SK-N-SH (cell line): ENCODE results near the gene SORL1. TPM values are rescaled to one million over a fixed set of nuclear protein-coding genes. Genes with fewer than 3 reads are reported as not detected.

Source experiments
- CTCF ChIA-PET: fragments of 300-600, 350-600 bp; formaldehyde crosslinking; extraction: SDS; loops from one replicate; lab custom pipeline; 2021; lab: Yijun Ruan, JAX
- POLR2A ChIA-PET: fragments of 350-600 bp; sonication (Branson Sonifier 250); formaldehyde crosslinking; extraction: SDS; loops from one replicate; lab custom pipeline; 2020; ENCODE audit warnings: antibody characterized with exemption, inconsistent platforms; lab: Yijun Ruan, JAX
- DNase-seq: peaks from one replicate; pipeline ENCODE4 v3.0.0; 2012
- H2AFZ ChIP-seq: fragments of 200-600 bp; sonication (generic); 2 replicates; pipeline ENCODE4 v1.8.1; 2016; ENCODE audit warnings: antibody characterized with exemption, mild to moderate bottlenecking, low read depth
- H3F3A ChIP-seq: fragments of 200-600 bp; sonication (generic); replicated peaks from 2 replicates; pipeline ENCODE3; 2016; ENCODE audit warnings: antibody characterized with exemption, mild to moderate bottlenecking; ENCODE audit not compliant: insufficient read depth
- H3K27ac ChIP-seq, 2 experiments: fragments of 200-500 bp in 1 of 2; fragments of 200-600 bp in 1 of 2; sonication (Bioruptor generic) in 1 of 2; sonication (generic), shearing (Covaris generic) in 1 of 2; 2 replicates each; pipeline versions ENCODE4 v1.5.1 to v1.6.1; 2014 to 2016; ENCODE audit warnings: low read depth in 2 of 2, inconsistent platforms in 1 of 2, low read length in 1 of 2, mild to moderate bottlenecking in 1 of 2, mixed read lengths in 1 of 2
- H3K27me3 ChIP-seq: fragments of 200-600 bp; sonication (generic), shearing (Covaris generic); 2 replicates; pipeline ENCODE4 v1.6.1; 2016; ENCODE audit warnings: mixed run types; ENCODE audit not compliant: insufficient read depth
- H3K36me3 ChIP-seq, 2 experiments: fragments of 200-500 bp in 1 of 2; fragments of 200-600 bp in 1 of 2; sonication (Bioruptor generic) in 1 of 2; sonication (generic) in 1 of 2; replicated peaks in 1 of 2; 2 replicates each; pipeline versions ENCODE3 to v1.5.1; 2014 to 2016; ENCODE audit warnings: low read length in 1 of 2, mild to moderate bottlenecking in 1 of 2; ENCODE audit not compliant: insufficient read depth in 2 of 2, control insufficient read depth in 1 of 2
- H3K4me1 ChIP-seq, 2 experiments: fragments of 200-500 bp in 1 of 2; fragments of 200-600 bp in 1 of 2; sonication (Bioruptor generic) in 1 of 2; sonication (generic), shearing (Covaris generic) in 1 of 2; 2 replicates each; pipeline versions ENCODE4 v1.5.1 to v1.6.1; 2014 to 2016; ENCODE audit warnings: low read depth in 1 of 2, low read length in 1 of 2, mixed run types in 1 of 2; ENCODE audit not compliant: insufficient read depth in 2 of 2, control insufficient read depth in 1 of 2
- H3K4me2 ChIP-seq: fragments of 200-600 bp; sonication (generic), shearing (Covaris generic); 2 replicates; pipeline ENCODE4 v1.6.1; 2017; ENCODE audit warnings: mixed run types
- H3K4me3 ChIP-seq, 2 experiments: fragments of 200-500 bp in 1 of 2; fragments of 200-600 bp in 1 of 2; sonication (Bioruptor generic) in 1 of 2; sonication (generic), shearing (Covaris generic) in 1 of 2; 2 replicates each; pipeline versions ENCODE4 v1.5.1 to v1.8.1; 2014 to 2016; ENCODE audit warnings: low read depth in 2 of 2, inconsistent platforms in 1 of 2, low read length in 1 of 2, mild to moderate bottlenecking in 1 of 2, mixed read lengths in 1 of 2, moderate library complexity in 1 of 2
- H3K79me2 ChIP-seq: fragments of 200-600 bp; sonication (generic); 2 replicates; pipeline ENCODE4 v1.8.1; 2017; ENCODE audit warnings: mild to moderate bottlenecking; ENCODE audit not compliant: insufficient read depth
- H3K9ac ChIP-seq: fragments of 200-600 bp; sonication (generic); 2 replicates; pipeline ENCODE4 v1.6.1; 2017; ENCODE audit warnings: mixed run types
- H3K9me2 ChIP-seq: fragments of 200-600 bp; sonication (generic); 2 replicates; pipeline ENCODE4 v1.6.1; 2017; ENCODE audit warnings: mixed run types
- H3K9me3 ChIP-seq: fragments of 200-600 bp; sonication (generic); 2 replicates; pipeline ENCODE4 v1.6.1; 2017; ENCODE audit warnings: mixed run types, mild to moderate bottlenecking, moderate library complexity
- H4K20me1 ChIP-seq: fragments of 200-600 bp; sonication (generic); 2 replicates; pipeline ENCODE4 v1.6.1; 2017; ENCODE audit warnings: mild to moderate bottlenecking, mixed run types; ENCODE audit not compliant: insufficient read depth
- ELF1 ChIP-seq: IDR thresholded peaks from 2 replicates; pipeline ENCODE4 v1.4.0; 2012
- EZH2phosphoT487 ChIP-seq: fragments of 200-600 bp; sonication (generic); IDR thresholded peaks from 2 replicates; pipeline ENCODE4 v1.6.1; 2017; ENCODE audit warnings: low read depth, mixed run types, mild to moderate bottlenecking, antibody characterized with exemption, moderate library complexity, borderline replicate concordance
- FOSL2 ChIP-seq: IDR thresholded peaks from 2 replicates; pipeline ENCODE4 v1.4.0; 2012; ENCODE audit warnings: low read depth, mild to moderate bottlenecking, moderate library complexity, borderline replicate concordance
- FOXJ3 ChIP-seq: sonication (generic); formaldehyde crosslinking; IDR thresholded peaks from 2 replicates; pipeline ENCODE4 v1.5.1; 2020; ENCODE audit warnings: mild to moderate bottlenecking, missing genetic modification reagents
- GABPA ChIP-seq: IDR thresholded peaks from 2 replicates; pipeline ENCODE4 v1.4.0; 2012; ENCODE audit warnings: low read depth, mild to moderate bottlenecking
- JUND ChIP-seq: IDR thresholded peaks from 2 replicates; pipeline ENCODE4 v1.4.0; 2012
- MEF2A ChIP-seq: IDR thresholded peaks from 2 replicates; pipeline ENCODE4 v1.4.0; 2012; ENCODE audit warnings: low read depth, borderline replicate concordance
- RAD21 ChIP-seq: IDR thresholded peaks from 2 replicates; pipeline ENCODE4 v1.6.1; 2012; ENCODE audit warnings: mild to moderate bottlenecking, low read length
- RFX5 ChIP-seq: IDR thresholded peaks from 2 replicates; pipeline ENCODE4 v1.6.1; 2012; ENCODE audit warnings: mild to moderate bottlenecking, improper control_type of control experiment, low read length
- SIN3A ChIP-seq: IDR thresholded peaks from 2 replicates; pipeline ENCODE4 v1.6.1; 2012; ENCODE audit warnings: low read depth, mild to moderate bottlenecking, low read length, moderate library complexity, borderline replicate concordance
- TCF12 ChIP-seq: IDR thresholded peaks from 2 replicates; pipeline ENCODE4 v1.4.0; 2012
- WGBS: methylation state at CpG from one replicate; pipeline ENCODE4 v1.1.6; 2017; ENCODE audit warnings: low lambda C conversion rate; 5-methylcytosine and 5-hydroxymethylcytosine counted together
- polyA plus RNA-seq, 3 experiments: library from polyadenylated mRNA; depleted of rRNA; stranded (reverse); fragments of >200 nt; gene quantifications; 2 replicates each; pipeline ENCODE4 v1.2.3, GENCODE V29; 2012
- TF ChIP-seq, protein P1 (sequence below): IDR thresholded peaks from 2 replicates; pipeline ENCODE4 v1.4.0; 2012; ENCODE audit warnings: low read depth
- TF ChIP-seq, protein P2 (sequence below): IDR thresholded peaks from 2 replicates; pipeline ENCODE4 v1.6.1; 2012; ENCODE audit warnings: mild to moderate bottlenecking, low read depth, low read length, moderate library complexity
- TF ChIP-seq, protein P3 (sequence below): fragments of 200-600 bp; sonication (generic); IDR thresholded peaks from 2 replicates; pipeline ENCODE4 v1.6.1; 2017; ENCODE audit warnings: antibody characterized with exemption, mild to moderate bottlenecking, moderate library complexity
- TF ChIP-seq, protein P4 (sequence below): IDR thresholded peaks from 2 replicates; pipeline ENCODE4; 2012

Gene SORL1
- polyA plus RNA-seq, 1 of the 3 experiments (the other 2 are of a cell fraction) = 7.1 TPM

DNA sequence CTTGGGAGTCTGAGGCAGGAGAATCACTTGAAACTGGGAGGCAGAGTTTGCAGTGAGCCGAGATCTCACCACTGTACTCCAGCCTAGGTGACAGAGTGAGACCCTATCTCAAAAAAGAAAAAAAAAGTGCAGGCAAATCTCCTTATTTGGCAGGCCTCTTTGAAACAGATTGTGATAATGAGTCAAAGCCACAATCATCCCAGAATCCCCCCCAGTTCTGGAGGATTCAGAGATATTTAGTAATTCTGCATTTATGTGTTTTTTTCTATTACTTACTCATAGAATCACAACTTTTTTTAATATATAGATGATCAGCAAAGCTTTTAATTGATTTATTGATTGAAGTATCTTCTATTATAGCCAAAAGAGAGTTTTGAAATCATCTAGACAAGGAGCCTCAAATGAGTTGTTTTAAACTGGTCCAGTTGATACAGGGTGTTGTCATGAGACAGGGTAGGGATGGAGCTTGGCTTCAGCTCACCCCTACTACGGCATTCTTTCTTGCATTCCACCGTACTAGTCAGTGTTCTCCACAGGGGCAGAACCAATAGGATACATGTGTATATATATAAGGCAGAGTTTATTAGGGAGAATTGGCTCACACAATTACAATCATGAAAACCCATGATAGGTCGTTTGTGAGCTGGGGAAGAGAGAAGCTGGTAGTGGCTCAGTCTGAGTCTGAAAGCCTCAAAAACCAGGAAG, 39.3 kb upstream of the SORL1 start:
- Histone ChIP-seq H3K79me2 (no peaks in the 10 kb centered on the region), H3K4me1 (no peaks in the 10 kb centered on the region; a peak in 1 of 4 replicates), H3K27me3 (no peaks in the 10 kb centered on the region), H2AFZ (no peak overlapping the region), H3K27ac (no peak overlapping the region), H3K9me2 (no peaks in the 10 kb centered on the region), H3K4me2 (no peak overlapping the region), H3K4me3 (no peak overlapping the region), H3K36me3 (no peaks in the 10 kb centered on the region), H3K9me3 (no peaks in the 10 kb centered on the region), H4K20me1 (no peaks in the 10 kb centered on the region), H3F3A (no peaks in the 10 kb centered on the region), H3K9ac (no peak overlapping the region)
- WGBS = 43% methylated on average over 4 of the region's 4 CpGs
- ChIA-PET POLR2A (no interaction called here), CTCF (interaction anchor here (0.8 kb wide), 1 partner anchor 1093 kb away, joined by 3 read pairs; no protein-coding TSS in a partner anchor)
- DNase-seq = no peak
- TF ChIP-seq EZH2phosphoT487 = no peak
- TF ChIP-seq FOXJ3 (CRISPR knock-in tag) = no peak
- TF ChIP-seq RFX5 = no peak
- TF ChIP-seq MEF2A = no peak
- no peak for TF ChIP-seq GABPA
- TF ChIP-seq TCF12 = no peak
- no peak for TF ChIP-seq FOSL2
- no peak for TF ChIP-seq ELF1
- TF ChIP-seq, protein P1, sequence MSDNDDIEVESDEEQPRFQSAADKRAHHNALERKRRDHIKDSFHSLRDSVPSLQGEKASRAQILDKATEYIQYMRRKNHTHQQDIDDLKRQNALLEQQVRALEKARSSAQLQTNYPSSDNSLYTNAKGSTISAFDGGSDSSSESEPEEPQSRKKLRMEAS = no peak
- no peak for TF ChIP-seq RAD21
- TF ChIP-seq, protein P2, sequence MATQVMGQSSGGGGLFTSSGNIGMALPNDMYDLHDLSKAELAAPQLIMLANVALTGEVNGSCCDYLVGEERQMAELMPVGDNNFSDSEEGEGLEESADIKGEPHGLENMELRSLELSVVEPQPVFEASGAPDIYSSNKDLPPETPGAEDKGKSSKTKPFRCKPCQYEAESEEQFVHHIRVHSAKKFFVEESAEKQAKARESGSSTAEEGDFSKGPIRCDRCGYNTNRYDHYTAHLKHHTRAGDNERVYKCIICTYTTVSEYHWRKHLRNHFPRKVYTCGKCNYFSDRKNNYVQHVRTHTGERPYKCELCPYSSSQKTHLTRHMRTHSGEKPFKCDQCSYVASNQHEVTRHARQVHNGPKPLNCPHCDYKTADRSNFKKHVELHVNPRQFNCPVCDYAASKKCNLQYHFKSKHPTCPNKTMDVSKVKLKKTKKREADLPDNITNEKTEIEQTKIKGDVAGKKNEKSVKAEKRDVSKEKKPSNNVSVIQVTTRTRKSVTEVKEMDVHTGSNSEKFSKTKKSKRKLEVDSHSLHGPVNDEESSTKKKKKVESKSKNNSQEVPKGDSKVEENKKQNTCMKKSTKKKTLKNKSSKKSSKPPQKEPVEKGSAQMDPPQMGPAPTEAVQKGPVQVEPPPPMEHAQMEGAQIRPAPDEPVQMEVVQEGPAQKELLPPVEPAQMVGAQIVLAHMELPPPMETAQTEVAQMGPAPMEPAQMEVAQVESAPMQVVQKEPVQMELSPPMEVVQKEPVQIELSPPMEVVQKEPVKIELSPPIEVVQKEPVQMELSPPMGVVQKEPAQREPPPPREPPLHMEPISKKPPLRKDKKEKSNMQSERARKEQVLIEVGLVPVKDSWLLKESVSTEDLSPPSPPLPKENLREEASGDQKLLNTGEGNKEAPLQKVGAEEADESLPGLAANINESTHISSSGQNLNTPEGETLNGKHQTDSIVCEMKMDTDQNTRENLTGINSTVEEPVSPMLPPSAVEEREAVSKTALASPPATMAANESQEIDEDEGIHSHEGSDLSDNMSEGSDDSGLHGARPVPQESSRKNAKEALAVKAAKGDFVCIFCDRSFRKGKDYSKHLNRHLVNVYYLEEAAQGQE = no peak
- TF ChIP-seq JUND = no peak
- TF ChIP-seq, protein P3, sequence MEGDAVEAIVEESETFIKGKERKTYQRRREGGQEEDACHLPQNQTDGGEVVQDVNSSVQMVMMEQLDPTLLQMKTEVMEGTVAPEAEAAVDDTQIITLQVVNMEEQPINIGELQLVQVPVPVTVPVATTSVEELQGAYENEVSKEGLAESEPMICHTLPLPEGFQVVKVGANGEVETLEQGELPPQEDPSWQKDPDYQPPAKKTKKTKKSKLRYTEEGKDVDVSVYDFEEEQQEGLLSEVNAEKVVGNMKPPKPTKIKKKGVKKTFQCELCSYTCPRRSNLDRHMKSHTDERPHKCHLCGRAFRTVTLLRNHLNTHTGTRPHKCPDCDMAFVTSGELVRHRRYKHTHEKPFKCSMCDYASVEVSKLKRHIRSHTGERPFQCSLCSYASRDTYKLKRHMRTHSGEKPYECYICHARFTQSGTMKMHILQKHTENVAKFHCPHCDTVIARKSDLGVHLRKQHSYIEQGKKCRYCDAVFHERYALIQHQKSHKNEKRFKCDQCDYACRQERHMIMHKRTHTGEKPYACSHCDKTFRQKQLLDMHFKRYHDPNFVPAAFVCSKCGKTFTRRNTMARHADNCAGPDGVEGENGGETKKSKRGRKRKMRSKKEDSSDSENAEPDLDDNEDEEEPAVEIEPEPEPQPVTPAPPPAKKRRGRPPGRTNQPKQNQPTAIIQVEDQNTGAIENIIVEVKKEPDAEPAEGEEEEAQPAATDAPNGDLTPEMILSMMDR = no peak
- TF ChIP-seq, protein P4, sequence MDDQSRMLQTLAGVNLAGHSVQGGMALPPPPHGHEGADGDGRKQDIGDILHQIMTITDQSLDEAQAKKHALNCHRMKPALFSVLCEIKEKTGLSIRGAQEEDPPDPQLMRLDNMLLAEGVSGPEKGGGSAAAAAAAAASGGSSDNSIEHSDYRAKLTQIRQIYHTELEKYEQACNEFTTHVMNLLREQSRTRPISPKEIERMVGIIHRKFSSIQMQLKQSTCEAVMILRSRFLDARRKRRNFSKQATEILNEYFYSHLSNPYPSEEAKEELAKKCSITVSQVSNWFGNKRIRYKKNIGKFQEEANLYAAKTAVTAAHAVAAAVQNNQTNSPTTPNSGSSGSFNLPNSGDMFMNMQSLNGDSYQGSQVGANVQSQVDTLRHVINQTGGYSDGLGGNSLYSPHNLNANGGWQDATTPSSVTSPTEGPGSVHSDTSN = no peak
- TF ChIP-seq SIN3A = no peak
